Measurements from ENCODE around the gene EPN2.
"Not testable (repeated sequence)": the region's sequence is repeated elsewhere in the genome, so short reads cannot be mapped to it uniquely, and the experiment has no call there.

EPN2 gene

GRCh38 chr17:19271780-19272357 is 34.7 kb downstream of the EPN2 start:
- TF ChIP-seq CTCF (conservative IDR thresholded peaks at IDR 0.05; ENCODE audit: low read depth) = no peak
- ChIA-PET CTCF (interaction anchor here (0.7 kb wide), 1 partner anchor 175 kb away, joined by 3 read pairs; no protein-coding TSS in a partner anchor), POLR2A (ENCODE audit: low non-redundant PET) (no interaction called here)
- H3K27ac ChIP-seq = no peak overlapping the region
- no peak for DNase-seq (ENCODE audit: low spot score)

- H3K27ac ChIP-seq = no peak overlapping the region
- ChIA-PET POLR2A (ENCODE audit: low non-redundant PET) (no interaction called here), CTCF (no interaction called here)
- no peak for DNase-seq (ENCODE audit: low spot score)
- no peak for TF ChIP-seq CTCF (conservative IDR thresholded peaks at IDR 0.05; ENCODE audit: low read depth)
These were observed 36.6 kb downstream of the EPN2 start for GRCh38 chr17:19273731-19274130.

GRCh38 chr17:19274893-19275292 is 37.7 kb downstream of the EPN2 start:
- no peak overlapping the region for H3K27ac ChIP-seq
- POLR2A ChIA-PET (ENCODE audit: low non-redundant PET) = no interaction called here
- DNase-seq (ENCODE audit: low spot score) = no peak
- TF ChIP-seq CTCF (conservative IDR thresholded peaks at IDR 0.05; ENCODE audit: low read depth) = no peak
- CTCF ChIA-PET = no interaction called here

GRCh38 chr17:19275457-19276127 is 38.4 kb downstream of the EPN2 start:
- no peak overlapping the region for H3K27ac ChIP-seq
- CTCF ChIA-PET = interaction anchor here (0.6 kb wide), 1 partner anchor 1689 kb away, joined by 3 read pairs; no protein-coding TSS in a partner anchor
- DNase-seq (ENCODE audit: low spot score) = no peak
- no peak for TF ChIP-seq CTCF (conservative IDR thresholded peaks at IDR 0.05; ENCODE audit: low read depth)
- POLR2A ChIA-PET (ENCODE audit: low non-redundant PET) = no interaction called here

GRCh38 chr17:19278284-19278683 is 41.1 kb downstream of the EPN2 start:
- POLR2A ChIA-PET (ENCODE audit: low non-redundant PET); DNase-seq (ENCODE audit: low spot score); CTCF ChIA-PET: not testable (repeated sequence)
- H3K27ac ChIP-seq = 0 out of 2 replicates have a peak overlapping the region, but pooled peaks have one; percentile 24

GRCh38 chr17:19278729-19279128 is 41.6 kb downstream of the EPN2 start:
- DNase-seq (ENCODE audit: low spot score) = no peak
- CTCF ChIA-PET = no interaction called here
- POLR2A ChIA-PET (ENCODE audit: low non-redundant PET) = no interaction called here
- TF ChIP-seq CTCF (conservative IDR thresholded peaks at IDR 0.05; ENCODE audit: low read depth) = no peak
- H3K27ac ChIP-seq = 0 out of 2 replicates have a peak overlapping the region, but pooled peaks have one; percentile 24

GRCh38 chr17:19281161-19281560 is 44.0 kb downstream of the EPN2 start:
- DNase-seq (ENCODE audit: low spot score) = no peak
- TF ChIP-seq CTCF (conservative IDR thresholded peaks at IDR 0.05; ENCODE audit: low read depth) = no peak
- ChIA-PET POLR2A (ENCODE audit: low non-redundant PET) (no interaction called here), CTCF (interaction anchor here (0.6 kb wide), 2 partner anchors 23 to 75 kb away, joined by 3 read pairs; no protein-coding TSS in a partner anchor)
- H3K27ac ChIP-seq = no peak overlapping the region

Data from RWPE1 (cell line).